HG02678 (cell line): ENCODE data around the gene C16orf89.

Experiments used
- ATAC-seq: cut with Tn5 transposase; IDR thresholded peaks from one replicate; pipeline ENCODE4 v1.9.1; 2021; ENCODE audit warnings: mild to moderate bottlenecking, moderate library complexity; ENCODE audit not compliant: unreplicated experiment

C16orf89 gene

DNA sequence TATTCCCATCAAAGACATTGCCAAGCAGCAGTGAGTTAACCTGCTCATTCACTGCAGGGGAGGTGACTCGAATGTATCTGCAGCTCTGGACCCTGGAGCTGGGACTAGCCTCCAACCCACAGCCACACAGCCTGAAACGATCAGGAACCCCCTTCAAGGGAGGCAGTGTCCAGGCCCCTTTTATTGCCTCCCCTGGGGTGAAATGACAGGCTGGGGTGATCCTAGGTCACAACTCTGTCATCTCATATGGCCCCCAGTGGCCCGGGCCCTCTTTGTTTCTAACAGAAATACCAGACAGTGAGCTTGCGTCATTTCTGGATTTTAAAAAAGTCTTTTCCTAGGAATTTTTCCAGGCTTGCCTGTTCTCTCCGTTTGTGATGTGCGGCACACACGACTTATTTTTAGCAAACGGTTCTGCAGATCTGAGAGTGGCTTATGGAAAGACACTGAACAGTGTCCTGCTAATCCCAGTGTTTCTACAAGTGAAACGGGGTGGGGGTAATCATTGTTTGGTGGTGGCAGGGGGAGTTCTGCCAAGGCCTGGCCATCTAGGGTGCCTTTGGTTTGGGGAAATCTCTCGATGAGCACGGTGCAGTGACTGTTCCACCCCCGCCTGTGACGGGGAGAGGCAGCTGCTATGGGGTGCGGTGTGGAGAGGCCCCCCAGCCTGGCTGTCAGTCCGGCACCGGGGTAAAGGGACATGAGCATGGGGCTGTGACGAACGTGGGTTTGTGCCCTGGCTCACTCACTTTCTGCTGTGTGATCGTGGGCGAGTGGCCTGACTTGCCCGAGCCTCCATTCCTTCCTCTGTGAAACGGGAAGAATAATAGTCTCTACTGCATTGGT lies 59.2 kb downstream of the C16orf89 start:
- no peak for ATAC-seq

DNA sequence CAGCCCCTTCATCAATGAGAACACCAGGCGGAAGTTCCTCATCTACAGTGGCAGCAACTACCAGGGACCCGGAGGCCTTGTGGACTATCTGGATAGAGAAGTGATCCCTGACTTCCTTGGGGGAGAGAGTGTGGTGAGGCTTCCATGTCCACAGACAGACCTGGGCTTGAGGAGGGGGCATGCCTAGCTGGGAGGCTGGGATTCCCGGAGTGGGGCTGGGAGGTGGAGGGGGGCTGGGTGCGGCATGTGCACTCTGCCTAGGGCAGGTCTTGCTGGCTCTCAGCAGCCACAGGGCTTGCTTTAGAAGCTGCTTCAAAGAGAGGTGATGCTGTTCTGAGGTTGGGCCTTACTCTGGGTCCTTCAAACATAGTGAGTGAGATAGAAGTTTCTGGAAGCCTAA lies 59.8 kb downstream of the C16orf89 start:
- ATAC-seq = no peak

DNA sequence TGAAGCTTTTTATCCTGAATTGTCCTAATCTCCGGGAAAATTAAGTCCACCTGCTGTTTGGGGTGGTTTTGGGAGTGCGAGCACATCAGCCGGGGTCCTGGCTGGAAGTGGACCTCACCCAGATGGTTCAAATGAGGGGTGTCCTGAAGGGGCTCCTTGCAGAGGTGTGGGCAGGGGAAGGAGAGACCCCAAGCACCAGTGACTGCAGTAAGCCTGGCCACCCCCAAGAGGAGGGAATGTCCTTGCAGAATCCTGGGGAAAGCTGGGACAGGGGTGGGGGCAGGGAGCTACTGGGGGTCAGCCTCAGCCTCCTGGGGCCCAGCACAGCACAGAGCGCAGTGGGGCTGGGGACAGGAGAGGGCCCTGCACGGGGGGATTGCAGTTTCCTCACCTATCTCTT lies 61.4 kb downstream of the C16orf89 start:
- ATAC-seq = no peak

DNA sequence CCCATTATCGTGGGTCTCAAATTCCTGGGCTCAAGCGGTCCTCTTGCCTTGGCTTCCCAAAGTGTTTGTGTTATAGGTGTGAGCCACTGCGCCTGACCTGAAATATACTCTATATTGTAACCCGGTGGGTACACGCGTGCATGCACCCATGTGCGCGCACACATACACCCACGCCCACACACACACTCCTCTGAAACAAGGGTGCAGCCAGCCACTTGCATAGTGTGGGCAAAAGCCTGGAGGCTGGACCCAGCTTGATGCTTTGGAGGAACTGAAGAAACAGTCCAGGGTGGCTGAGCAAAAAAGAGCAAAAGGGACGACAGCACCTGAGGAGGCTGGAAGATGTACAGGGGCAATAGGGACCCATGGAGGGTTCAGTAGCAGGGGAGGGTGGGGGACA lies 61.9 kb downstream of the C16orf89 start:
- ATAC-seq = no peak

DNA sequence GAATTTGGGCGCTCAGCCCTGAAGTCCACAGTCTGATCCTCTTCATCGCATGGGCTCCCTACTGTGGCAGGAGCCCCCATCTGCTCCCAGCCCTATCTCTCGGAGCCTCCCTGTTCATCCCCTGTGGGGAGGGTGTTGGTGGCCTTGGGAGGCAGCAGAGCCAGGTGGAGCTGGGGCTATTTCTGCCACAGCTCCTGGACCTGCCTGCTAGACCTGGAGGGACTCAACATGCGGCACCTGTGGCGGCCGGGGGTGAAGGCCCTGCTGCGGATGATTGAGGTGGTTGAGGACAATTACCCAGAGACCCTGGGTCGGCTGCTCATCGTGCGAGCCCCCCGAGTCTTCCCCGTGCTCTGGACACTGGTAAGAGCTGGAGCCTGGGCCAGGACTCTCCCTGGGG lies 62.5 kb downstream of the C16orf89 start:
- no peak for ATAC-seq

DNA sequence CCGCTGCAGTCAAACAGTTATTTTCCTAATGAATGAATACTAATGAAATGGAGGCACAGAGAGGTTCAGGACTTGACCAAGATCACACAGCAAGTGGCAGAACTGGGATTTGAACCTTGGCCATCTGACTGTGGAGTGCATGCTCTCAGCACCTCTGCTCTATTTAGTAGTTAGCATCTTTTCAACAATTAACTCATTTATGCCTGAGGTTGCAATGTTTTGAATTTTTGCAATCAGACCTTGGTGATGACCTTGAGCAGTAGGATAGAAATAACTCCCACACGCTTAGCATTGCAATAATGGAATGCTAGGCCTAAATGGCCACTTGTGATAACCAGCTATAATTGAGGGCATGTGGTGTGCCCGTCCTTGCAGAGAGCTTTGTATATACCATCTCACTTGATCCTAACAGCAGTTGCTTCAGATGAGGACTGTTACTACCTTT lies 63.0 kb downstream of the C16orf89 start:
- ATAC-seq = no peak

DNA sequence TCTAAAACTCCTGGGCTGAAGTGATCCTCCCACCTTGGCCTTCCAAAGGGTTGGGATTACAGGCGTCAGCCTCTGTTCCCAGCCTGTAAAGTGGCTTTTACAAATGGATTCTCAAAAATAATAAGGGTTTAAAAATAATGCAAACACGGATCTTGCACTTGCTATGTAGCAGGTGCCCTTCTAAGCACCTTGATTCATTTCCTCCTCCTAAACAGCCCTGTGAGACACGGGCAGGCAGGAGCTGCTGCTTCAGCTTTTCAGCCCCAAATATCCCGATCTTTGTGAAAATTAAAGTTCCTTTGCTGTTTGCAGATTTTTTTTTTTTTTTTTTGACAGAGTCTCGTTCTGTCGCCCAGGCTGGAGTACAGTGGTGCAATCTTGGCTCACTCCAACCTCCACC lies 63.8 kb downstream of the C16orf89 start:
- no peak for ATAC-seq

DNA sequence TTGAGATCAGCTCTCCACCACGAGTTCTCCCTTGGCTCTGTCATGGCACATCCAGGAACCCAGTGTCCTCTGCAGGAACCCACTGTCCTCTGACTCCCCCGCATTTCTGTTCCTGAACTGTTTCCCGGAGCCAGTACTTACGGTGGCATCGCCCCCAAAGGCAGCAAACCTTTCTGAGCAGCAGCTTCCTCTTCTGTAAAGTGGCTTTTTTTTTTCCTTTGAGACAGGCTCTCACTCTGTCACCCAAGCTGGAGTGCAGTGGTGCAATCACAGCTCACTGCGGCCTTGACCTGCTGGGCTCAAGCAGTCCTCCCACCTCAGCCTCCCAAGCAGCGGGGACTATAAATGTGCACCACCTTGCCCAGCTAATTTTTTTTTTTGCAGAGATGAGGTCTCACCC lies 64.2 kb downstream of the C16orf89 start:
- ATAC-seq = no peak

DNA sequence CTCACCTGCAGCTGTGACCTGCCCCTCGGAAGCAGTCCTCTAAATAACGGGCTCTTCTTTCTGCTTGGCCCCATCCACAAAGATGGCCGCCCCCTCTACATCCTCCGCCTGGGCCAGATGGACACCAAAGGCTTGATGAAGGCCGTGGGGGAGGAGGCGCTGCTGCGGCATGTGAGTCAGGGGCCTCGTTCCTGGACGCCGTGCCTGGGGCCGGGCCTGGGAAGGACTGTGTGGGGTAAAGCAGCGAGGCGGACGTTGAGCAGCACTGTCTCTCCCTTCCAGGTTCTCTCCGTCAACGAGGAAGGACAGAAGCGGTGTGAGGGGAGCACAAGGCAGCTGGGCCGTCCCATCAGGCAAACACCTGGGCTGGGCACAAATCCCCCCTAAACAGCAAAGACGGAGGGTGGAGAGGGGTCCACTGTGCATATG lies 65.2 kb downstream of the C16orf89 start:
- no peak for ATAC-seq

DNA sequence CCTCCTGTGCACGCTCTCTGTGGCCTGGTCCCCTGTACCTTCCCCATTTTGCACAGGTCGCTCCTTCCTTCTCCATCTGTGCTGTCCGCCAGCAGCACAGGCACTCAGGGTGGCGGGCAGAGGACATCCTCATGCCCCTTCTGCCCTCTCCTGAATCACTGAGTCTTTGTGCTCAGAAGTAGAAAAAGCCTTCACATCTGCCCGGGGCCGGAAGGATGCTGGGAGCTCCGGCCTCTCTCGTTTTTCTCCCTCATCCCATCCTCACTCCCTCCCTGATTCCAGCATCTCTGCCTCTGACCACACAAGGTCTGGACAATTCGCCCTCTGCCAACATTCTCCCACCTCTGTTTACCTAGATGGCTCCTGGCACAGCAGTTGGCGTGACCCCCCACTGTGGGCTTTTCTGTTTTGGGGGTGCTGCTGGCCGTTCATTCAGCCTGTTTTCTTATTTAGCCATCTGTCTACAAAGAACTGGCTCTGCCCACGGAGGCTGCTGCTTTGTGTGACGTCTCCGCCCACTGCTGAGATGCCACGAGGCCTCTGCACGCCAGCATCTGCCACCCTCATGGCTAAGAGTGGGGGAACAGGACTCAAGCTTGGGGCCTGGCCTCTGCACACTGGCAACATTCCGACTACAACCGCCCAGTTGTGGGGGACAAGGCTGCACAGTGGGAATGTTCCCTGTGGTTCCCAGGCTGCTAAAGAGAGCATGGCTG lies 70.9 kb downstream of the C16orf89 start:
- no peak for ATAC-seq
